ENCODE measurements around the gene ACOX3.
"Not testable (repeated sequence)": the region's sequence is repeated elsewhere in the genome, so short reads cannot be mapped to it uniquely, and the experiment has no call there.

Gene ACOX3

DNA sequence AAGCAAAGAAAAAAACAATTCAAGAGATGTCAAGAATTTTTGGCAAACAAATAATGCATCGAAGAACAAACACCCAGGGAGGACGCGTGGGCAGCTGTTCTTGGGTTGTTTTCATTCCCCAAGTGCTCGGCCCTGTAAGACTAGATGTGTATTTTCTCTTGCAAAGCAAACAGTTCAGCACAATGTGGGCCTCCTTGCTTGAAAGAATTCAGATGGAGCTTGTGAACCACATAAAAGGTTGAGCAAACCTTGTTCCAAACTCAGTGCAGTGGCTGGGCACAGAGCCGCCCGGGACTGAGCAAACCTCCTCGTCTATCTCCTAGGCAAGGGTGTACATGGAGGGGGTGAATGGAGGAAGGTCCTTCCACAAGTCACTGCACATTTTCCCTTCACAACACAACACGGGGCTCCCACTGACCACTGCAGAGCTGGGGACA, 88.6 kb downstream of the ACOX3 start:
- no peak for DNase-seq (ENCODE audit: low read depth)

DNA sequence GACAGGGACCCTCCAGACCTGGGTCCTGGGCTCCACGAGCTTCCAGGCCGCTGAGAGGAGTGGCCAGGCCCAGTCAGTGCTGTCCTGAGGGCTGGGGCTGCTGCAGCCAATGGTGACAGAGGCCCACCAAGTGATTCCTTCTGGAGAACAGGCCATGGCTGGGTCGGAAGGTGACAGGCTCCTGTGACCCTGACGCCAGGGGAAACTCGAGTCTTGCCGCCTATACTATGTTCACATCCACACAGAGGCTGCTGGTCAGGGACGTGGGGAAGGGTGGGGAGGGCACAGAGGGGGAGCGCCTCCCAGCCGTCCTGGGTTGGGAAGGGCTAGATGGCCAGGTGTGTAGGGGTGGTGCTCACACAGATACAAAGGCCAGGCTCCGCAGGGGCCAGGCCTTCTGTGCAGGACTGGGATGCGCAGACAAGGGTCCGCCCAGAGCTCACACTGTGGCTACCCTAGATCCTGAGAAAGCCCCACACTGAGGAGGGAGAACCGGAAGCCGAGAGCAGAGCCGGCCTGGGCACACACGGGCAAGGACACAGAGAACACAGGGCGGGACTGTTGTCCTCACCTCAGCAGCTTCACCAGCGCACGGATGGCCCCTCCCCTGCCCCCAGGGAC, 89.6 kb downstream of the ACOX3 start:
- DNase-seq (ENCODE audit: low read depth): no peak

DNA sequence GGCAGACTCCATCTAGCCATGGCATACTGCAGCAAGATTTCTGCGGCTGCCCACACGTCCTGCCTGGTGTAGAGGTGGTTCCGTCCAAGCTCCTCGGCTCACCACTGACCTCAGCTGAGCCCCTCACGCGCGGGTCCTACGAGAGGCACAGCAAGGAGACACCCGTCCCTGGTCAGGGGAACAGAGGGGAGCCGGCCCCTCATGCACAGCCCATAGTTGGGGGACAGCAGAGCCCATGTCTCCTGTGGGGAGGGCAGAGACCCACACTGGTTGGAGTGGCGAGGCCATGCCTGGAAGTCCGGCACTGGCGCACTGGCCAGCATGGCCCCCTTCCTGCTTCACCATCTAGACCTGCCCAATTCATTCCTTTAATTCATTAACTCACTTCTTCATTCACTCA, 90.2 kb downstream of the ACOX3 start:
- DNase-seq (ENCODE audit: low read depth): no peak

DNA sequence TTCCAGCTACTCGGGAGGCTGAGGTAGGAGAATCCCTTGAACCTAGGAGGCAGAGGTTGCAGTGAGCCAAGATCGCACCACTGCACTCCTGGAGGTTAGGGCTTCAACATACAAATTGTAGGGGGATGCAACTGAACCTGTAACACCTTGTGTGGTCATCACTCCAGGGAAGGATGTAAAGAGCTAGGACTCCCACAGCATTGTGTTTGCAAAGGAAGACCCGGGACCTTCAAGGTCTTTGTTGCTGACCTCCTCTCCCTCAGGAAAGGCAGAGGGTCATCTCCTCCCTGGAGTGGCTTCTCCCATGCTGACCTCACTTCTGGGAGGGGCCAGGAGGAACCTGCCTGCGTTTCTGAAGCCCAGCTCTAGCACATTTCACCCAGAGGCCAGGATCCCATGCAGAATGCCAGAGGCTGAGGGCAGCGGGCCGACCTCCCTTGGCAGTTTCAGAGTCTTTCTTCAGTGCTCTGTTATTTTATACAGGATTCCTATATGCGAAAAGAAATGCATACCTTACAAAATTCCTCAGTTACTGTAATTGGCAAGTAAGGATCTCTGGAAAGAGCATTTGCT, 90.8 kb downstream of the ACOX3 start:
- DNase-seq (ENCODE audit: low read depth): no peak

DNA sequence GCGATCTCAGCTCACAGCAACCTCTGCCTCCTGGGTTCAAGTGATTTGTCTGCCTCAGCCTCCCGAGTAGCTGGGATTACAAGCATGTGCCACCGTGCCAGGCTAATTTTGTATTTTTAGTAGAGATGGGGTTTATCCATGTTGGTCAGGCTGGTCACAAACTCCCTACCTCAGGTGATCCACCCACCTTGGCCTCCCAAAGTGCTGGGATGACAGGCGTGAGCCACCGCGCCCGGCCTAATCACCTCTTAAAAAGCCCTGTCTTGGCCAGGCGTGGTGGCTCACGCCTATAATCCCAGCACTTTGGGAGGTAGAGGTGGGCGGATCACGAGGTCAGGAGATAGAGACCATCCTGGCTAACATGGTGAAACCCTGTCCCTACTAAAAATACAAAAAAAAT, 91.3 kb downstream of the ACOX3 start:
- not testable (repeated sequence) for DNase-seq (ENCODE audit: low read depth)

DNA sequence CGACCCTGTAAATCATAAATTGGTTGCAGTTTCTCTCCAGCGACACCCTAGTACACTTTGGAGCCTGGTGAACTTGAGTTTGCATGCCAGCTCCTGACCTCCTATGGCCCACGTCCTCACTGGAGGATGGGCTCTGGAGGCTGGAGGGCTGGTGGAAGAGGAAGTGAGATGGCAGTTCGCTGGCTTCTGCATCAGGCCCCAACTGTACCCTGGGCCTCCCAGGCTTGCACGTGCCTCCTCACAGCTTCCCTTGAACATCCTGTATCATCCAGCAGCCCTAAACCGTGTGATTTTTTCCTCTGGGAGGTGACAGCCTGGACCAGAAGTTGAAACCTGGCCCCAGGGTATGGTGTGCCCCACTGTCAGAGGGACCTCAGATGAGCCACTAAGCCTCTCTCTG, 92.5 kb downstream of the ACOX3 start:
- no peak for DNase-seq (ENCODE audit: low read depth)

DNA sequence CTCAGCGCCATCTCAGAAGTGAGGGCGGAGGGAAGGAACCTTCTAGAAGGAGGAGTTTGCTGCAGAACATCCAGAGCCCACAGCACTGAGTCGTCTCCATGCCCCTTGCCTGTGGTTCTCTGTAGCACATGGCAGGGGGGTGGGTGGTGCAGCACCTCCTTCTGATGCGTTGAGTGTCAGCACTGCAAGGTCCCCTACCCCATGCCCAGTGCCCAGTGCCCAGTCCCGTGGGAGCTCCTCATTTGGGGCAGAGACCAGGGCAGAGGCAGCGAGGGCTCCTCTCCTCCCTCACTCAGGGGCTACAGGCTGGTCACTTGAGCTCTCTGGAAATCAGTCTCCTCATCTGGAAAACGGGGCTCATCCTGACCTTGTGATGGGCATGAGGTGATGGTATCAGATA, 92.9 kb downstream of the ACOX3 start:
- DNase-seq (ENCODE audit: low read depth): no peak

DNA sequence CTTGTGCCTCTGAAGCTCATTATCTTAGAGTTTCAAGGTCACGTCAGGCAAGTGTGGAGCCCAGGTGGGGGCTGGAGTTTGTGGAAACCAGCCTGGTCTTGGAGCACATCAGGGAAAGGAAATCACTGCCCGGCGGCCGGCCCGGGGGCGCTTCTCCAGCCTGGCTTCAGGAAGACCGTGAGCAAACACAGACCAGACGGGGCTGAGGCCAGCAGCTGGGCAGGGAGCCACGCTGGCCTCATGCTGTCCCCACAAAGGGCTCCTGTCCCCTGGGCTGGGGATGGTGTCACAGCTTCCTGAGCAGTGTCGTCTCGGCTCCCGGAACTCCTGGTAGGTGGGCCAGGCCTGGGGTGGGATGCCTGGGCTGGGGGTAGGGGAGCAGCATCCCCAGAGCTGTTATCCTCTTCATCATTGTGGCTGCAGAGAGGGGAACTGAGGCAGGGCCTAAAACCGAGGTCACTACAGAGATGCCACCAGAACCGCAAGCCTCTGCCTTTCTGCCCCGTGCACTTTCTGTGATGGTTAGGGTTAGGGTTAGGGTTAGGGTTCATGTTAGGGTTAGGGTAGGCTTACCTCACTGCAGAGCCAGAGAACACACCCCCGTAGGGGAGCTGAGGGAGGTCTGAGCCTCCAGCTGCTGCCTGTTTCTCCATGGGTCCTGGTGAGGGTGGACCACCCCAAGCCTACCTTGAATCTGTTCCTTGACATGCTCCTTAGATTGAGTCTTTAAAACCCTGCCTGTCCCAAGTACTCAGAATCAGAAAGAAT, 93.5 kb downstream of the ACOX3 start:
- no peak for DNase-seq (ENCODE audit: low read depth)

DNA sequence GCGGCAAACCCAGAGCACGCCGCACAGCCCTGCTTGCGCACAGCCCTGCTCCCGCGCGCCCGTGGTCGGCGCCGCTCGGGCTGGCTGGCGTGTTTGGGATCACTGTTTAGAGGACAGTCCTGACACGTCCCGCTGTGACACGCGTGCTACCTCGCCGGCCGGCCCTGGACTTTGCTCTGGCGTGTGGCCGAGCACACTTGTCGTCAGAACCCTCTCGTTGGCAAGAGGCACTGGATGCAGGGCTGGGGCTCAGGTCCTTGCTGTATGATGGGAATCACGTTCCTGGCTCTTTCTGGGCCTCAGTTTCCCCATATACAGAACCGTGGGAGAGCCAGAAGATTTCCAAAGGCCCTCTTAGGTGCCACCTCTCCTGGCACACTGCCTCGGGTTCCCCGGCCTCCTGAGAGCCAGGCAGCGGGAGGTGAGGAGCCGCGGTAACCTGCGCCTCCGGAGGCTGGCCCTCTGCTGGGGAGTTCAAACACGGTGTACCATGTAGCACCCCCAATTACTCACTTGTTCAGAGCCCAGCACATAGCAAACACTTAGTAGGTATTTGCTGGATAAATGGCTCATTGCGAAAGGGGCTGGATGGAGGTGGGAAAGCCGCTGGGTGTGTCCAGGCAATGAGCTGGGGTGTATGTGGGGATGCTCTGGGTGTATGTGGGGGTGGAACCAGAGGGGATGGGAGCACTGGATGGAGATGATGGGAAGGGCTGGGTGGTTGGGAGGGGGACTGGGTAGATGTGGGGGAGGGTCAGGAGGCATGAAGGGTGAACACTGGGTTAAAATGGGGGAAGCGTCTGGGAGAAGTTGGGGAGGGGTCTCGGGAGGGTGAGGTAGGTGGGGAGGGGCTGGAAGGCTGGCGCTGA, 94.3 kb downstream of the ACOX3 start:
- no peak for DNase-seq (ENCODE audit: low read depth)

DNA sequence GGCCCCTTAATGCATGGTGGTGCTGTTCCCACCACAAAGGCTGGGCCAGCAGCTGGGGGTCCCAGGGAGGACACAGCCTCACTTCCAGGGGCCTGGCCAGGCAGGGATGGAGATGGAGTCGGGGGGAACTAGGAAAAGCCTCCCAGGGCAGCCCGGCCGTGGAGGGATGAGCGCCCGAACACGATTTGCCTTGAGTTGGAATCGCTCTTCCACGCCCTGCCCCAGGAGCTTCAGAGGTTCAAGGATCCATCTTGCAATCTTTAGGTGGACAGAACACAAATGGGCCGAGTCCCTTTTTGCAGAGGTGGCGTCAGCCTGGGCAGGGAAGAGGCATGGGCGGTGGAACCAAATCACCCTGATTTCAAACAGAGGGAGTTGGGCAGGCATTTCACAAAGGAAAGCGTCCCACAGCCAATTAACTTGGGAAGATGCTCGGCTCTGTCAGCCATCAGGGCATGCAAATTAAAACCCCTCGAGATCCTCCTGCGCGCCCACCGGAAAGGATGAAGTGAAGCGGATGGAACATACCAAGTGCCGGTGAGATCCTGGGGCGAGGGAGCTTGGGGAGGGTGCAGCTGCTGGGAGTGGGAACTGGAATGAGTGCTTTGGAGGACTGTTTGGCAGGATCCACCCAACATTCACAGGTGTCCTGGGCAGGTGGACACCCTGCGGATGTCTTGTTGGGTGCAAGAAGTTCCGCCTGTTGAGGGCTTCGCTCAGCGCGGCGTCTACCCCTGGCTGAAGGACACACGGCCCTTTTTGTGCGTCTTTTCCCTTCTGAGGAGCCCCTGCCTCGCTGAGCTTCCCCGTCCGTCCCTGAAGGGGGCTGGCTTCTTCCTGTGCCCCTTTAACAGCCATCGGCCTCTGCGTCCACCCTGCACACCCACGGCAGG, 95.2 kb downstream of the ACOX3 start:
- DNase-seq (ENCODE audit: low read depth): no peak

DNA sequence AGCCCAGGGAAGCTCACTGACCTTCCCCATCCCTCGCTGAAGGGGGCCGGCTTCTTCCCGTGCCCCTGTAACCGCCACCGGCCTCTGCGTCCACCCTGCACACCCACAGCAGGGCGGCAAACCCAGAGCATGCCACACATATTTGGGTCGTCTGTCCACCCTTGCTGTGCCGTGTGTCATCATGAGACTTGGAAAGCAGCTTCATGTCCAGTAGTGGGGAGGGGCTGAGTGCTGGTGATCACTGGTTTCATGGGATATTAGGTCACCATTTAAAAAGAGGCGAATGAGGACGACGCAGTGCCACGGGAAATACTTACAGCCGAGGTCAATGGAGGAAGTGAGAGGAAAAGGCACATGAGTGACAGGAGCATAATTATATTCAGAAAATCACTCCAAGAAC, 96.1 kb downstream of the ACOX3 start:
- no peak for DNase-seq (ENCODE audit: low read depth)

DNA sequence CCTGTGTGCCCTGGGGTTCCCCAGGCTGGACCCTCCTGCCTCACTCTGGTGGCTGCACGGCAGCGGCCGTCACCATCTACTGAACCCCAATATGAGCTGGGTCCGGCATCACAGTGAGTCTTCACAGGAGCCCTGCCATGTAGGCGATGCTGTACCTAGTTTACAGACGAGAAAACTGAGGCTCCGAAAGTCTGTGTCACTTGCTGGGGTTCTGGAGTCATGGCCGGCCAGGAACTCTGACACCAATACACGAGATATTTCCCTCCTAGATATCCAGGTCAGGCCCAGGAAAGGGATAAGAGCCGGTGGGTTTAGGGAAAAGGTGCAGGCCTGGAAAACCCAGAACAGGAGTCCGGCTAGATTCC, 96.6 kb downstream of the ACOX3 start:
- DNase-seq (ENCODE audit: low read depth): no peak

DNA sequence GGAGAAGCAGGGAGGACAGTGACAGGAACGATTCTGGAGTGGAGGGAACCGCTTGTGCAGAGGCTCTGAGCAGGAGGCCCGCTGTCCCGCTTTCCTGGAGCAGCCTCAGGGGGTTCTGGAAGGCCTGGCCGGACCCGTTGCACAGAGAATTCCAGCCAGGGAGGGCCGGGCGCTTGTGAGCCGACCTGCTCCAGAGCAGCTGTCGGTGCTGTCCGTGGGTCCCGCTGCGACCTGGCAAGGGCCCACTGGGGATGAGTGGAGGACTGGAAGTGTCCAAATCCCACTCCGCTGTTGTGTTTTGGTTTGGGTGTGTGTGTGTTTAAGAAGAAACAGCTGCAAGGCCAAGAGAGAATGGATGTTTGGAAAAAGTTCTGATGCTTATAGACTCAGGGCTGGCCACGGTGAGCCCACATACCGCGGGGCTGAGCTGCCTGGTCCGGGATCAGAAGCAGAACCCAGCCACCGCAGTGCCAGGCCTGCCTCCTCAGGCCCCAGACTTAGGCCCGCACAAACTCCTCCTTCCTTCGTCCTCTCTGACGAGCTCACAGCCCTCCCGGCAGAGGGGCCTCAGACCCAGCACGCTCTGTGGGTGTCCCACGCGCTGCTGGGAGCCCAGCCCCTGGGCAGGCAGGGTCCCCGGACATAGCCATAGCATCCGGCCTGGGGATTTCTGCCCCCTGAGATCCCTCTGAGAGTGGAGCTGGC, 97.1 kb downstream of the ACOX3 start:
- DNase-seq (ENCODE audit: low read depth): no peak

DNA sequence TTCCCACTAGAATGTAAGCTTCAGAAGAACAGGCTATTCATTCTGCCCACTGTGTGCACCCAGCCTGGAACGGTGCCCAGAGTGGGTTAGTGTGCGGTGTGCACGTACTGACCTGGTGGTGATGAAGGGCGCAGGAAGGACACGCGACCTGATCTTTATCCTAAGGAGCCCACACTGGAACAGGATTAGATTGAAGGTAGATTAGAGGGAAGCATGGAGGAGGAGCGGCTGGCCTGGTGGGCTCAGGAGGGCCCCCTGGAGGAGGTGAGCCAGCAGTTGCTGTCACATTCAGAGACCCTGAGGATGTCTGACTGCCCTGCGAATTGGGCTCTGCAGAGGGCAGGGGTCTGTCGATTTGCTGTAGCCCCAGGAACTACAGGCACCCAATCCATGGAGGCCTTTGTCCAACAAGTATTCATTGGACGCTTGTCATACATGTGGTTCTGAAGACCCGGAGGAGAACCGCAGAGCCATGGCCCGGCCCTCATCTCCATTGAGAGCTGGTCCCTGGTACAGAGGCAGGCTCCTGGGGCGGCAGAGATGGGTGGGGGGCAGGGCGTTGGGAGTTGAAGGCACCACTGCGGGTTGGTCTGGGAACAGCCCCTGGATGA, 97.8 kb downstream of the ACOX3 start:
- no peak for DNase-seq (ENCODE audit: low read depth)

DNA sequence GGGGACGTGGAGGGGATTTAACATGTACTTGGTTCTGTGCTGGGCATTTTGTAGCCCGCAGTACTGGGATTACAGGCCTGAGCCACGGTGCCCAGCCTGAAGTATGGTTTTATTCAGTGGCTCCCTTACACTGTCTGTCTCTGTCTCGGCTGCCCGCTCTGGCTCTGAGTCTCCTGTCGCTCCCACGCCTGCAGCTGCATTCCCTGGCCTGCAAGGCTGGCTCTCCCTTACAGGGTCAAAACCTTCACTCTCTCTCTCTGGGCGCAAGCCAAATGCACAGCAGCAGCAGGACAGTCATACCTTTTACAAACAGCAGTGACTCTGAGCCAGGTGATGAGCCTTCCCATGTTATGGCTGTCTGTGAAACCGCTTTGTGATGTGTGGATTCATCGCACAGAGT, 98.8 kb downstream of the ACOX3 start:
- DNase-seq (ENCODE audit: low read depth): no peak

DNA sequence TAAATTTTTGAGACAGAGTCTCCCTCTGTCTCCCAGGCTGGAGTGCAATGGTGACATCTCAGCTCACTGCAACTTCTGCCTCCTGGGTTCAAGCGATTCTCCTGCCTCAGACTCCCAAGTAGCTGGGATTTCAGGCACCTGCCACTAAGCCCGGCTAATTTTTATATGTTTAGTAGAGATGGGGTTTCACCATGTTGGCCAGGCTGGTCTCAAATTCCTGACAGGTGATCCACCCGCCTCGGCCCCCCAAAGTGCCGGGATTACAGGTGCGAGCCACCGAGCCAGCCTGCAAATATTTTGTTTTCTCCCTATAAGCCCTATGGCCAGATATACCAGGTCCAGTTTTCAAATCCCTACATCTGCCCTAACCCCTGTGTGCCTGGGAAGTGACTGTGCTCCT, 99.2 kb downstream of the ACOX3 start:
- DNase-seq (ENCODE audit: low read depth): not testable (repeated sequence)

DNA sequence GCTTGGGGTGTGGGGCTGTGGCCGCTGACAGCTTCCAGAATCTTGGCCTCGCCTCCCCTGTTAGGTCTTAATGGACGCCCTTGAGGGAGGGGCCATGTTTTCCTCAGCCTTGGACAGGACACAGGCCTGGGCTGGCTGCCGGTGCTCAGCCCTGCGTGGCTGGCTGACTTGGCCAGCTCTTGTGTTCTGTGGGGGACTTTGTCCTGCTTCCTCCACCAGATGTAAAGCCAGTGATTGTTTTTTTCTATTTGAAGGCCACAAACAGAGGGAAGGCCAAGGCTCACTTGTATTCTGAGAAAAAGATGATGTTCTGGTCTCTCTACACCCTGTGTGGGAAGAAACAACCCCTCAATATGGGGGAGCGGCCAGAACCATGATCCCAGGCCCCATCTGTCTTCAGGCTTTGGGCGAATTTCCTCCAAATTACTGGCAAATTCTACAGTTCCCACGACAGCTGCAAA, 99.7 kb downstream of the ACOX3 start:
- DNase-seq (ENCODE audit: low read depth): no peak

DNA sequence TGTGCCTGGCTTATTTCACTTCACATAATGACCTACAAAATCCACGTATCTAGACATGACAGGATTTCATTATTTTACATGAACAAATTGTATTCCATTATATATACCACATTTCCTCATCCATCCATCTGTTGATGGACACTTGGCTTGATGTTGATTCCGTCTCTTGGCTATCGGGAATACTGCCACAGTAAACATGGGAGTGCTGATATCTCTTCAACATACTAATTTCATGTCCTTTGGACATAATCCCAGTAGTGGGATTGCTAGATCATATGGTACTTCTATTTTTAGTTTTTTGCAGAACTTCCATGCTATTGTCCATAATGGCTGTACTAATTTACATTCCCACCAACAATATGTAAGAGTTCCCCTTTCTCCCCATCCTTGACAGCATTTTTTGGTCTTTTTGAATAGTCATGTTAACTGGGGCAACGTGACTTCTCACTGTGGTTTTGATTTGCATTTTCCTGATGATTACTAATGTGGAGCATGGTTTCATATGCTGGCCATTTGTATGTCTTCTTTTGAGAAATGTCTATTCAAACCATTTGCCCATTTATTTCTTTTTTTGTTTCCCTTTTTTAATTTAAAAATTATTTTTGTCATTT, 102.1 kb downstream of the ACOX3 start:
- DNase-seq (ENCODE audit: low read depth): no peak

DNA sequence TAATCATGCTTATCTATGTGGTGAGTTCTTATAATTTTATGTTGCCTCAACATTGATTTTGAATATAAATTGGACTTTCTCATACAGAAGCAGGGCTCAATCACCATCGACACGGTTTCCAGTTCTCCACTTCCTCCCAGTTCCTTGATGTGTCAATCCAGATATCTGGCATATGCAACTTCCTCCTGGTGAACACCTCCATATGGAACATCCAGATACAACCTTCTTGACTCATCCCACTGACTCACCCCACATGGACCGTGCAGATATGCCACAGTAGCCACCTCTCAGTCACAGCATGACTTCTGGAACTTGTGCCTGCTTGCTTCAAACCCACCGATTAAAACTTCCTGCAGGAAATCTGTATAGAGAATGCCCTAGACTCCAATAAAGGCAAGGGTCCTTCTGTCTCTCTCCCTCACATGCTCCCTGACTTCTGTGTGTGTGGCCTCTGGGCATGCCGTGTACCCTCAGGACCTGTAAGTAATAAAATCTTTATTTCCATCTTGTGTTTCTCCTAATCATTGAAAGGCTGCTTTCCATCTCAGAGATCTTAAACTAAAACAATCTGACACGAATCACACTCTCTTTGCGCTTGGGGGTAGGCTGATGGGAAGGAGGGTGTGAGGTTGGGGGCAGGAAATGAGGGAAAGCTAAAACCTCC, 104.0 kb downstream of the ACOX3 start:
- no peak for DNase-seq (ENCODE audit: low read depth)
